Activated CD4-positive, alpha-beta T cell treated with anti-CD3 and anti-CD28 coated beads, Interleukin-2, Interleukin-6, amounts not matched to agents 100 ng/mL and 50 ng/mL, durations not matched to agents 16 hours and 8 hours (primary cell): ENCODE data around the gene R3HDM1.
"Not testable (repeated sequence)": the region's sequence is repeated elsewhere in the genome, so short reads cannot be mapped to it uniquely, and the experiment has no call there.

Source experiments
- DNase-seq: peaks from one replicate; pipeline ENCODE4 v3.0.0-alpha.2; 2020

Gene R3HDM1

DNA sequence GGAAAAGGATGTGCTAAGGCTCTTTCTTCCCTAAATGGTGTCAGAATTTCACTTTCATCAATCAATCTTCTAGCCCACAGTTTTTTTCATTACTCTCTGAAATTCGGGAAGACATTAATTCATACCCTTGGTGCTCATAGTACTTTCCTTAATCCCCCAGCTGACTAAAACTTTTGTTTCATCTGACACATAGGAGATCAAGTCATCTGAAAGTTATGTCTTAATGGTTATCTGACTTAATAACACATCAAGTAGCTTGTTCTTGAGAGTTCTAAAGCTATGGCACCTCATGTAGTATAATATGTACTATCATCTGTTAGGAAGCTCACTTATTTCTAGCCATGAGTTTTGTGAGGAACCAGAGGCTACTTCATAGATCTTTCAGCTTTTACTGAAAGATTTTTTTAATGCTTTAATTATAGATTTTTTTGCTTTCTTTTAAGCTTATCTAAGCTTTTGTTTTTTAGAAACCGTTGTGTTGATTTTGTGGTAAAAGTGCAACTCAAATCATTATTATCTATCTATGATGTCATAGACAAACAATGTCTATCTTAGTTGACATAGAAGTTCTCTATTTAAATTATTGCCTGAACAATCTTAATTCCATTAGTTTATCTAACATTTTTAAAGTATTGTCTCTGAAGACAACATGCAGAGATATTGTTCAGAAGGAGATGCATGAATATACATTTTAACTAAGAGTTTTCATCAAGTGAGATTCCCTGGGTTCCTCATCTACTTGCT, 116.7 kb downstream of the R3HDM1 start:
- no peak for DNase-seq

DNA sequence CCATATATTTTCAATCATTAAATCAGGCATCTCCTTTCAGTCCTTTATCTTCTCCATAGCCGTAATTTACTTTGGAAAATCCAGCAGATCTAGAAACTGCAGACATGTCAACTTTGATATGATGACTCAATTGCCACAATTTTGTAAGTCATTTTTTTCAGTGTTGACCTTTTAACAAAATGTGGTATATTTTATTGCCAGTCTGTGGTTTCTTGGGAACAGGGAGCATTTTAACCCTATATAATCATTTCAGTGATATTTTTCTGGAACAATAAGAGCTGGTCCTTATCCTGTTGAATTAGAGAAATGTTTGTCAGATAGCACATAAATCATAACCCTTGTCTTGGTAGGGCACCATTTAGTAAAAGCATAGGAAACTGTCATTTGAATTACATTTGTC, 119.4 kb downstream of the R3HDM1 start:
- DNase-seq = no peak

- DNase-seq = no peak
Measured at GRCh38 chr2:135651717-135652116, 120.4 kb downstream of the R3HDM1 start.

DNA sequence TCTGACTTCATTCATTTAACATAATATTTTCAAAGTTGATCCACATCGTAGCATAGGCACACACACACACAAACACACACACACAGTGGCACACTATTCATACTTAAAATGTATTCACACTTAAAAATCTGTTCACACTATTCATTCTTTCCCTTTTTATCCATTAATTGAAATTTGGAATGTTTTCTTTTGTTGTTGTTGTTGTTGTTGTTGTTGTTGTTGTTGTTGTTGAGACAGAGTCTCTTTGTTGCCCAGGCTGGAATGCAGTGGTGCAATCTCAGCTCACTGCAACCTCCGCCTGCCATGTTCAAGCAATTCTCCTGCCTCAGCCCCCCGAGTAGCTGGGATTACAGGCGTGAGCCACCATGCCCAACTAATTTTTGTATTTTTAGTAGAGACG, 123.0 kb downstream of the R3HDM1 start:
- DNase-seq = not testable (repeated sequence)

DNA sequence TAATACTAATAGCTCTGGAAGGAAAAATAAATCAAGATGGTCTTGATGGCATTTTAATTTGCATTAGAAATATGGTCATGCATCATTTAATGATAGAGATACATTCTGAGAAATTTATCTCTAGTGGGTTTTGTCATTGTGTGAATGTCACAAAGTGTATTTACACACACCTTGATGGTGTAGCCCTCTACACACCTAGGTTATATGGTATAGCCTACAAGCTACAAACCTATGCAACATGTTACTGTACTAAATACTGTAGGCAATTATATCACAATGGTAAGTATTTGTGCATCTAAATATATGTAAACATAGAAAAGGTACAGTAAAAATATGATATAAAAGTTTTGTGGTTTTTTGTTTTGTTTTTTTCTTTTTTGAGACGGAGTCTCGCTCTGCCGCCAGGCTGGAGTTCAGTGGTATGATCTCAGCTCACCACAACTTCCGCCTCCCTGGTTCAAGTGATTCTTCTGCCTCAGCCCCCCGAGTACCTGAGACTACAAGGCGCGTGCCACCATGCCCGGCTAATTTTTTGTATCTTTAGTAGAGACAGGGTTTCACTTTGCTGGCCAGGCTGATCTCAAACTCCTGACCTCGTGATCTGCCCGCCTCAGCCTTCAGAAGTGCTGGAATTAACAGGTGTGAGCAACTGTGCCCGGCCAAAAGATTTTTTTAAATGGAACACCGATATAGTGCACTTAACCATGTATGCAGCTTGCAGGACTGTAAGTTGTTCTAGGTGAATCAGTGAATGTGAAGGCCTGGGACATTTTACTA, 126.7 kb downstream of the R3HDM1 start:
- DNase-seq = peak; percentile 59

- peak; percentile 69 for DNase-seq
Measured at GRCh38 chr2:135662088-135662487, 130.8 kb downstream of the R3HDM1 start.

- DNase-seq = no peak
Measured at GRCh38 chr2:135663148-135663700, 131.9 kb downstream of the R3HDM1 start.

DNA sequence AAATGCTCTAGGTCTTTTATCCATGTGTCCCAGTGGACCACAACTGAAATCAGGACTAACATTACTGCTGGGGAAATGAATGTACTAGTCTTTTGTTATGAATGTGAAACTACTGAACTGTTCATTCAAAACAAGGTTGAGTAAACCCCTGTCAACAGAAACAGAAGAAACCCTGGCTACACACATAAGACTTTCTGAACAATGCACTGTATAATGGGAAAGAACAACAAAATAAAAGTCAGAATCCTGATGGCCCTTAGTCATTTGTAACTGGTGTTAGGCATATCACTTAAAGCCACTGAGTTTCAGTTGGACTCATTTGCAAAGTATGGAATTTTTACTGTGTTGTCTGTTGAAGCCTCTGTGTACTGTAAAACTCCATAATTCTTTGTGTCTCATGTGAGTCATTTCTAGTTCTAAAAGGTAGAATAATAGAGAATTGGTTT, 133.4 kb downstream of the R3HDM1 start:
- peak; percentile 74 for DNase-seq

DNA sequence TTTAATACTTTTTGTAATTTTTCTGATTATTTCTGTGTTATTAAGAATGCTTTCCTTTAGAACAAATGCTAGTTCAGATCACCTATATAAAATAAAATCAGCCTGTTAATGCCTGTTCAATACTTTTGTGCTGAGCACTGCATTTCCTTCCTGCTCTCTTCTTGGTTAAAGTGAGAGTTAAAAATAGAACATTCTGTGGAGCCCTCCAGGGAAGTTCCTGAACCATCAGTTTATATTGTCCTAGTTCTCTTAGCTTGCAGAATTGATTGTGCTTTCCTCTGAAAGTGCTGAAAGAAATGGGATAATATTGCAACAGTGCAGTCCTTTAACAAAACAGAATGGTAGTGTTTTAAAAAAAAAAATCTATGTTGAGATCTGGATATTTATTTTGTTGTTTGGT, 135.8 kb downstream of the R3HDM1 start:
- no peak for DNase-seq

- DNase-seq = no peak
Measured at GRCh38 chr2:135674453-135674852, 143.2 kb downstream of the R3HDM1 start.

DNA sequence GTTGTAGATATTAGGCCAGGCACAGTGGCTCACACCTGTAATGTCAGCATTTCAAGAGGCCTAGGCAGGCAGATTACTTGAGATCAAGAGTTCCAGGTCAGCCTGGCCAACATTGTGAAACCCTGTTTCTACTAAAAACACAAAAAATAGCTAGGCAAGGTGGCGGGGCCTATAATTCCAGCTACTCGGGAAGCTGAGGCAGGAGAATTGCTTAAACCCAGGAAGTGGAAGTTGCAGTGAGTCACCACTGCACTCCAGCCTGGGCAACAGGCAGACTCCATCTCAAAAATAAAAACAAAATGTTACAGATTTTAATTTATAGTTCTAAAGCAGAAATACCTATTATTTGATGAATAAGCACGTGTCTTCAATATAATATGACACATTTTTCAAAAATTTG, 144.7 kb downstream of the R3HDM1 start:
- no peak for DNase-seq

- DNase-seq = no peak
Measured at GRCh38 chr2:135679125-135679524, 147.8 kb downstream of the R3HDM1 start.

DNA sequence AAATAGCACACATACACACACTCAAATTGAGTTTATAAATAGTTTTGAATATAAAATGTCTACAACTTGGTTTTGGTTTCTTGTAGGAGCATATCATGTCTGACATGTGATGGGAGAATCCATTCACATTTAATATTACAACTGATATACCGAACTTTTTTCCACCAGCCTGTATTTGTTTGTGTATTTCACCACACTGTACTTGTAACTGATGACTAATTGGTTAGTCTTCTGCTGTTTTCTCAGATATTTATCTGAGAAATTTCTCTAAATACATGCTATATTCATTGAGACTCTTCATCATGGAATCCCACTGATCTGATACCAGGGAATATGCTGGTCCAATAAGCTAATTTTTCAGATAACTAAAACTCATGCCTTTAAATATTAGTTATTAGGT, 154.1 kb downstream of the R3HDM1 start:
- DNase-seq = no peak

DNA sequence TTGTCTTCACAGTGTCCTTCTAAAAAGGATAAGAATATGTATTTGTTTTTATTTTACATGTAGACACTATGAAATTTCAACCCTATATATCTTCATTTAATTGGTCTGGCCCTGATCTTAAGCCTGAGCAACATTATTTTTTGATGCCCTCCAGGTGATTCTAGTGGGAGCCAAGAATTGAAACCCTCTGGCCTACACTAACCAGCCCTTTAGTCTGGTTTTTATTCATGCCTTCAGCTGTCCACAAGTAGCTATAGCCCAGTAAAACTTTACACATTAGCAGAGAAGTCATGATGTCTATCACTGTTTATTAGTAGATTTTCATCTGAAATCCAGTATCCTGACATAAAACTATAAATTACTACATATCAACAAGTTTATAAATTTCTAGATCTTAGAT, 157.7 kb downstream of the R3HDM1 start:
- DNase-seq = no peak

- peak; percentile 13 for DNase-seq
Measured at GRCh38 chr2:135689679-135690078, 158.4 kb downstream of the R3HDM1 start.

- DNase-seq = no peak
Measured at GRCh38 chr2:135694711-135695110, 163.4 kb downstream of the R3HDM1 start.

DNA sequence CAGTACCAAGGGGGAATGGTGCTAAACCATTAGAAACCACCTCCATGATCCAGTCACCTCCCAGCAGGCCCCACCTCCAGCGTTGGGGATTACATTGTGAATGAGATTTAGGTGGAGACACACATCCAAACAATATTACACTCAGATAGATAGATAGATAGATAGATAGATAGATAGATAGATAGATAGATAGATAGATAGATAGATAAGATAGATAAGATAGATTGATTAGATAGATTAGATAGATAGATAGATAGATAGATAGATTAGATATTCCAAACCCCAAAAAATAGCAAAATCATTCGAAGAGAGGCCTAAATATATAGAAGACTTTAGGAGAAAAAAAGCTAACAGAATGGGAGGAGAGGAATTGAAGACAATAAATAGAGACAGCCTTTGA, 167.6 kb downstream of the R3HDM1 start:
- DNase-seq = no peak

- DNase-seq = no peak
Measured at GRCh38 chr2:135701442-135701841, 170.2 kb downstream of the R3HDM1 start.

GRCh38 chr2:135703300-135703699, 172.0 kb downstream of the R3HDM1 start:
- DNase-seq = no peak

DNA sequence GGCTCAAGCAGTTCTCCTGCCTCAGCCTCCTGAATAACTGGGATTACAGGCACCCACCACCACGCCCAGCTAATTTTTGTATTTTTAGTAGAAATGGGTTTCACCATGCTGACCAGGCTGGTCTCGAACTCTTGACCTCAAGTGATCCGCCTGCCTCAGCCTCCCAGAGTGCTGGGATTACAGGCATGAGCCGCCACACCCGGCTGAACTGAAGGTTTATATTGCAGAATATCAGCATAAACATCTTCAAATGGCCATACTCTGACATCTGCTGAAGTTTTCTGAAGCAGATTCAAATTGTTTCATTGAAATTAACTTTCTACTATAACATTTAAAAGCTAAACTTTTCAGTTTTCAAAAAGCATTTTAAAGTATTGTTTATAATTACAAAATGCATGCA, 172.8 kb downstream of the R3HDM1 start:
- not testable (repeated sequence) for DNase-seq

DNA sequence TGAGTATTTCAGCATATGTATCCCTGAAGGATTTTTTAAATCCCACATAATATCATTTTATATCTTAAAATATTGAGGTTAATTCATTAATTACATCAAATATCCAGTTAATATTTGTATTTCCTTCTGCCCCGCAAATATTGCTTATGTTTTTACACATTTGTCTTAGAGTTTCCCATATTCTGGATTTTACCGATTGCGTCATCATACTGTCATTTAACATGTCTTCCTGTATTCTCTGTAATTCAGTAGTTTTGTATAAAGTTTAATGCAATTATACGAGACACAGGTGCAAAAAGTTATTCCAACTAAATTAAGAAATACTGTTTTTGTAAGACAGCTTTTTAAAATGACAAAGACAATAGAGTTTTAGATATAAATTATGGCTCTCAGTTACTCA, 176.9 kb downstream of the R3HDM1 start:
- no peak for DNase-seq

GRCh38 chr2:135709992-135710391, 178.7 kb downstream of the R3HDM1 start:
- DNase-seq = peak; percentile 75

- not testable (repeated sequence) for DNase-seq
Measured at GRCh38 chr2:135715086-135715485, 183.8 kb downstream of the R3HDM1 start.
